GM19193 (cell line): ENCODE results near the gene CIDEA.

Experiments used
- POLR2A ChIP-seq: IDR thresholded peaks from 4 replicates; pipeline ENCODE4 v1.6.1; 2011; ENCODE audit not compliant: insufficient read depth, insufficient read length; ENCODE audit errors: extremely low read depth

The CIDEA gene

DNA sequence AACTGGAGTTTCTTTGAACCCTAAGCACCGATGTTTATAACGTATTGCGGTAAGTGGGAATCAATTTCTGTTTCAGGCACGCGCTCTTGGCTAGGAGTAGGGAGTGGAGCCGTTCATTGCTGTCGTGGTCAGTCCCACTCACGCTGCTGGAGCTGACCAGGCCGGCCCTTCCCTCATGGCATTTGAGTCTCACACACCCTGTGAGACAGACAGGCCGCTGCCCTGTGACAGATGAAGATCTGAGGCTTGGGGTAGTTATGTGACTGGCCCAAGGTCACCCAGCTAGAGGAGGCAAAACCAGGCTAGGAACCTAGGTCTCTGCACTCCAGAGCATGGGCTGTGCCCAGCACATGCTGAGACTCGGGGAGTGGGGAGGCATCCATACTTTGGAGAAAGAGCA, 2.9 kb upstream of the CIDEA start:
- TF ChIP-seq POLR2A: no peak

DNA sequence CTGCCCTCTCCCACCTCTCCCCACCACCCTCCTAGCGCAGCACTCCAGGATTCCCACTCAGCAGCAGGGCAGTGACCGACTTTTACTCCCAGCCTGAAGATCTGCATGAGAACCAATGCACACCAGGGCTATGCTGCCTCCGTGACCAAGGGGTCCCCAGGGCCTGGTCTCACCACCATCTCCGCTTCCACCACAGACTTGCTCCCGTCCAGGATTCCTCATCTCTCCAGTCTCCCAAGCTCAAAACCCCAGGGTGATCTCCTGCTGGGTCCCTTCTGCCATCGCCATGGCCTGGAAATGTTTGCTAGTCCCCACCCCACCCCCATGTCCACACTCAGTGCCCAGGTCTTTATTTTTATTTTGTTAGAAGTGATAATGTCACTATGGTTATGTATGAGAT, 2.1 kb upstream of the CIDEA start:
- TF ChIP-seq POLR2A: no peak

DNA sequence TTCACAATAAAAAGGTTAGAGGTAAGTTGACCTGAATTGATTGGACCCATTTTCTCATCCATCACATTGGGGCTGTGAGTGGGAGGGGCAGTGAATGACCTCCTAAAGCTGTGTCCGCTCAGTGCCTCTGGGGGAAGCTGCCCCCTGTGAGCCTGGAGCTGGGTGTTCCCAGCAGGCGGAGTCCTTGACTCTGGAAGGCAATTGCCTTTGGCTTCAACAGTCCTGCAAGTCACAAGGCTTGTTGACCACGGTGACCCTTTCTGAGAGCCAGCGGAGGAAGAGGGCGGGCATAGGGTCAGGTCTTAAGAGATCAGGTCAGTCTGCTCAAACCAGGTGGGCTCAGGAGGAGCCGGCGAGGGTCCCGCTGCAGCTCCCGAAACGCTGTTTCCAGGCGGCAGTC, 1.1 kb upstream of the CIDEA start:
- TF ChIP-seq POLR2A: no peak

DNA sequence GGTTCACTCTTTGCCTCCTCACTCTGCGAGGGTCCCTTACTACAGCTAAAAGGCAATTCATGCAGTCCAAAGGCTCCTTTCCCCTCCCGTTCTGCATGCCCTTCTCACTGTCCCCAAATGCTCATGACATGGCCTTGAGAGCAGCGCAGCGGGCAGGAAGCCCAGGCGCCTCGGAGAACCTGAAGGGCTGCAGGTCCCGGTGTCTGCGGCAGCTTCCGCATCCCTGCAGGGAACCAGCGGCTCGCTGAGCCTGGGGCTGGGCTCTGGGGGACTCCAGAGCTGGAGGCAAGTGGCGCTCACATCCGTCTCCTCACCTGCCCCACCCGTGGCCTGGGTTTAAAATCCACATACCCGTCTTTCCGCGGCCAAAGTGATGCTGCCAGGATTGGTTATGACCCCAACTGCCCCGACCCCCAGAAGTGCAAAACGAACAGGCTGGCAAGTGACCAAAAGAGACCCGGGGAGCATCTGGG, 462 bp upstream of the CIDEA start:
- no peak for TF ChIP-seq POLR2A

DNA sequence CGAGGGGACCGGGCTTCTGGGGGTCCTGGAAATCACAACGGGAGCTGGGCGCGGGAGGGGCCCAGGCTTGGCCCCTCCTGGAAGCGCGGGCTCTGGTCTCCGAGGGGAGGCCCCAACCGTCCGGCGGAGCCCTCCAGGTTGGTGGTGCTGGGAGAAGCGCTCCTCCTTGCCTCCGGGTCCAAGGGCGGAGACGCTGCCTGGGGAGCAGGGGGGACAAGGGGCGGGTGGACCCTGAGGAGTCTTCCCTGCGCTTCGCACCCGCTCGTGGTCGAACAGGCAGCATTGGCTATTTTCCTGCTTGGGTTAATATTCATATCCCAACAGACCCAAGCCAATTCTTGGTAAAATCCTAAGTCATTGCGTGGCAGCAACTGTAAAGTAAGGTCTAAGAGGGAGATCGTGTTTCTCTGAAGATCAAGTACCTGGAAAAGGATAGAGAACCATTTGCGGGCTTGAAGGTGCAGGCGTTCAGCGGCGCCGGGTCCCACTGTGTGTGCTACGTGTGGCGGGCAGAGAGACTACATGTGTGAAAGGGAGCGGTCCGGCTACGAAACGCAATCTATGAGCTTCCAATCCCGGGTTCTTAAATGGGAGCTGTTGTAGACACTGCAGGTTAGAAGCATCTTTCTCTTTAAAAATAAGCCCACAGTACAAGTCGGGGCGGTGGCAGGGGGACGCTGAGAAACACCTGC, 805 bp downstream of the CIDEA start:
- no peak for TF ChIP-seq POLR2A

DNA sequence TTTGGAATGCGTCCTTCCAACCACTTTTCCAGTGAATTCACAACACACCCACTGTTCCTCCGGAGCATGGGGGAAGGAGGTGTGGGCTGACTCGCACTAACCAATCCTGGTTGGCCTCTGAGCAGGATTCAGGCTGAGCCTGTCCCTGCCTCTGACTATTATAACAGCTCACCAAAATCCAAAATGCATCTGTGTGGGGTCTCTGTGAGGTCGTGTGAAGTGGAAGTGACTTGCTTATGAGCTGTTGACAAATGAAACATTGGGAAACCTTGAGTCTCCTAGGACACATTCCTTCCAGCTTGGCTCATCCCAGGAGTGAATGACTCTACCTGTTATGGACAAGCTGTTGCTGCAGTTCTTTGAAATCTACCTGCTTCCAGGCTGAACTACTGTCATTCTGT, 1.5 kb downstream of the CIDEA start:
- no peak for TF ChIP-seq POLR2A

DNA sequence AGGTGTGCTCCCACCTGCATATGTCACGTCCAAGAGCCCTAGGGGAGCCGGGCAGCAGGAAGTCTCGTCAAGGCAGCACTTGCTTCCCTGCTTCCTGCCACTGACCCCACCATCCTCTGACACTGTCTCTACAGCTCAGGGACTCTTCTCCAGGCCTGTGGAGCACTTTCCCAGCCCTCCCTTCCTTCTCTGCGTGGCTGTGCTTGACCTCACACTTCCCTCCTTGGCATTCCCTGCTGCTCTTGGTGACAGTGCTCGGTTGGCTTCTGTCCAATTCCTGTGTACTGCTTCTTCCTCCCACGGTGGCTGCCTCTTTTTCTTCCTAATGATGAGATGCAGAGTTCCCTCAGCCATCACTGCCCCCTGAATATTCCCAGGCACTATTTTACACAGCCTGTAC, 2.8 kb downstream of the CIDEA start:
- TF ChIP-seq POLR2A: no peak

DNA sequence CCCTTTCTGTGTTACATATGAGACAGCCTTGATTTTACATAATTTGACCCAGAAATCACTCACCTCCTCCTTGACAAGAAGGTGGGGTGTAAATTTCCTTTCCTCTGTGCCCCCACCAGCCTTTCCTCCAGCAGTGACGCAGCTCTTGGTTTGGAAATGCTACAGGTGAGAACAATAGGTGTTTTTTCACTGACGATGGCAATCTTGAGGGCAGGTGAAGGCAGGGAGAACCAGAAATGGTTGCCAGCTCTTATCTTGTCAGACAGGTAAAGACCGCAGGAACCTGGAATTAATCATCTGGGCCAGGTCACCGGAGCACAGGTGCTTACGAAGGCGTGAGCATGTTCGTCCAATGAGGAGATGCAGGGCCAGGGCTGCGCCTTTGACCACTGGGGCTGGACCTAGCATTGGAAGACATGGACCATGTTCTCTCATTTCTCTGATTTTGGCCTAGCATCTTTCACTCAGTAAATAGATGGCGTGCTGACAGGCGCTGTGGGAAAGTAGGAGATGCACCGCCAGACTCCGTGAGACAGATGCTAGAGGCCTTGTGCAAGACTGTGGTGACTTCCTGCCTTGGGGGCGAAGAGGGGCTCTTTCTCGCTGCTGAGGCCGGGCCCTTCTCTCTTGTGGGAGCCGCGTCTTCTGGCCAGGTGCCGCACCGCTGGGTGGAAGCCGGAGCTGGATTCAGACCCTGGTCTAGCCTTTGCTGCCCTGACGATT, 4.0 kb downstream of the CIDEA start:
- TF ChIP-seq POLR2A: no peak

DNA sequence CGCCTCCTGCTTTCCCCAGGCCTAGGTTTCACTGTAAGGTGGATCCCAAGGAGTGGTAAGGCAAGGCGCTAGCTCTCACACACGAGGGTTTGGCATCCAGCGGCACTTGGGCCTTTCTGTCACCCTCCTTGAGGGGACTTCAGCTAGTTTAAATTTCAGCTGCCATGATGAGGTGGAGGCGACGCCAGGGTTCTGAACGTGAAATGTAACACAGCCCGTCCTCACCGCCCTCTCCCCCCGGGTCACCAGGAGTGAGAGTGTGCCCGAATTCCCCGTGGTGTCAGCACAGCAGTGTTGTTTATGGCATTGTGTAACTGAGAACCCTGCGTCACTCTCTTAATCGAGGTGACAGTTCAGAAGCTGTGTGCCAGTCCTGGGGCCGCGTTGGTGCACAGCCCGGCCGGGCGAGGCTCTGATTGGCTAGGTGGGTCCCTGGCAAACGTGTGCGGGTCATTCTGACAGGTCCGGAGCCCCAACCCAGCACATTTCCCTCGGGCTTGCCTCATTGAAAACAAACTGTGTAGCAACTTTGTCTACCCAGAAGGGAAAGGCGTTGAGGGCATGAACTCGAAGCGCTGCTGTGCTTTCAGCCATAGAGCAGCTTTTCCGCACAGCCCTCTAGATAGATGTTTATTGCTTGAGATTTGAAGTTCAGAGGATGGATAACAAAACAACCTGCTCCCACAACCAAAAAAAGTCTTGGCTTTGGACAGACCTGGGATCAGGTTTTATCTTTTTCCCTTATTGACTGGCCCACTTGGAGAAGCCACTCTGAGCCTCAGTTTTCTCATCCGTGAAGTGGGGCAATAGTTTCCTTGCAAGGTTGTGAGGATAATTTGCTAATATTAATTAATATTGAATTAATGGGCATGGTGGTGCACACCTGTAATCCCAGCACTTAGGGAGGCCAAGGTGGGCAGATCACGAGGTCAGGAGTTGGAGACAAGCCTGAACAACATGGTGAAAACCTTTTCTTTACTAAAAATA, 4.9 kb downstream of the CIDEA start:
- TF ChIP-seq POLR2A: no peak

DNA sequence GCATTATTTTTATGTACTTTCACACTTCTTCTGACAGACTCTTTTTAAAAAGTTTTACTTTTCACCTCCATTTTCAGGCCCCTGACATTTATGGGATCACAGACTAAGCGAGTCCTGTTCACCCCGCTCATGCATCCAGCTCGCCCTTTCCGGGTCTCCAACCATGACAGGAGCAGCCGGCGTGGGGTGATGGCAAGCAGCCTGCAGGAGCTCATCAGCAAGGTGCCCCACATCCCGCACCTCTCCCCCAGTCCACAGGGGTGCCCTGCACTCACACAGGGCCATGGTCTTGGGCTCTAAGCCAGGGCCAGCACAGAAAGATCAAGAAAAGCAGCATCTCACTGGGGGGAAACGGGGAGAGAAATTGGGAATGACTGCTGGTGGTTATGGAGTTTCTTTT, 8.6 kb downstream of the CIDEA start:
- TF ChIP-seq POLR2A: no peak

DNA sequence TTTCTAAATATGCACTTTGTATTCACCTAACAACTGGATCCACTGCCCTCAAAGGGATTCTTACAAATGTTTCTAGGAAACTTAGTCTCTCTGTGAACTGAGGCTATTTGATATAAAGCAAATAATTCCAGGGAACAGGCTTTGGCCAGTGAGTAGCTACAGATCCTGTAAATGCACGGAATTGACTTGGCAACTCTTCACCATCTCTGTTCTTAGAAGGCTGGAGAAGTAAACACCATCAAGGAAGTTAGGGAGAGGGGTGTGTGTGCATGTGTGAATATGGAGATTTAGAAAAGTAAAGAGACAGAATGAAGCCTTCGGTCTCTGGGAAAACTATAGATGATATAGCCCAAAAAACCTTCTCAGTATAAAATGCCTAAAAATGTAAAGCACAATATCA, 10.7 kb downstream of the CIDEA start:
- no peak for TF ChIP-seq POLR2A

DNA sequence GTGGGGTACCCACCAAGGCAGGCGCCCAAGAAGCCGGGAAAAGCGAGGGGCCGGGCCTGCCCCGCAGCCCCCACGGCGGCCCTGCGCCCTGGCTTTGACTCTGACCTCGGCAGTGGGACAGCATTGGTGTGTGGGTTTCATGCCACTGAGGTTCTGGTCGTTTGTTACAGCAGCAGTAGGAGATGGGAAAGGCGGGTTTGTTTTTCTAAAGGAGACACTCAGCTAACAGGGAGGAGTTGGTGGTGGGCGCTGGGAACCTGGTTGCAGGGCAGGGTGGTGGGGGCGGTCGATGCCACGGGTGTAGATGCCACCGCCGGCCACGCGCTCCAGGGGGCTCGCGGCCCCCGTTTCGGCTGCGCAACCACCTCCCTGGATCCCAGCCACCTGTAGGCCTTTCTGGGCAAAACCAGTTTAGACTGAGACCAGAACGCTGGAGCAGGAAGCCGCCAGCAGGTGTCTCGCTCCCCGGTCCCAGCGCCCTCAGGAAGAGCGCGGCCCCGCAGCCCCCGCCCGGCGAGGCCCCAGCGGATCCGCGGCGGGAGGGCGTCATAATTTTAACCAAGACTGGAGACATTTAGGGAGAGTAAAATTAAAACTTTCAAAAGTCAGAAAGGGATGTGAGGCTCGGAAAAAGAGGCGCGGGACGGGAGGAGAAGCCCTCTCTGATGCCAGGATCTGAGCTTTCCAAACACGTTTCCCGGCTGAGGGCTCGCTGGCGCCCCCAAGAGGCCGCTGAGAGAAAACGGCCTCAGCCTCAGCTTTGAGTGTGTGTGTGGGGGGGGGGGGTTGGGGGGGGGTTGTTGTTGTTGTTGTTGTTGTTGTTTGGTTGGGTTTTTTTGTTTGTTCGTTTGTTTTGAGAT, 17.4 kb downstream of the CIDEA start:
- TF ChIP-seq POLR2A: no peak

DNA sequence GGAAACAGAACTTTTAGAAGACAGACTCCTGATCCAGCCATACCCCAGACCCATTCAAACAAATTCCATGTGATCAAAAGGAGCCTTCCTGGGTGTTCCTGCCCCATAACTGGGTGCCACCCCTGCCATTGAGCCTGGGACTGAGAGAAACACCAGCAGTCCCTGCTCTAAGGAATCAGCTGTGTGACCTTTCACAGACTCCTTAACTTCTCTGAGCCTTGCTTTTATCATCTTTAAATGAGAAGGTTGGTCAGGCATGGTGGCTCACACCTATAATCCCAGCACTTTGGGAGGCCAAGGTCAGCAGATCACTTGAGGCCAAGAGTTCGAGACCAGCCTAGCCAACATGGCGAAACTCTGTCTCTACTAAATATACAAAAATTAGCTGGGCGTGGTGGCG, 20.6 kb downstream of the CIDEA start:
- no peak for TF ChIP-seq POLR2A
